NCI-H2227 (cell line): Measurements from ENCODE around the gene CD74.
"Not testable (repeated sequence)": the region's sequence is repeated elsewhere in the genome, so short reads cannot be mapped to it uniquely, and the experiment has no call there.

Experiments used
- DNase-seq: peaks from one replicate; lab custom pipeline; 2025; ENCODE audit not compliant: unreplicated experiment; lab: John Stamatoyannopoulos, UW

Gene CD74

DNA sequence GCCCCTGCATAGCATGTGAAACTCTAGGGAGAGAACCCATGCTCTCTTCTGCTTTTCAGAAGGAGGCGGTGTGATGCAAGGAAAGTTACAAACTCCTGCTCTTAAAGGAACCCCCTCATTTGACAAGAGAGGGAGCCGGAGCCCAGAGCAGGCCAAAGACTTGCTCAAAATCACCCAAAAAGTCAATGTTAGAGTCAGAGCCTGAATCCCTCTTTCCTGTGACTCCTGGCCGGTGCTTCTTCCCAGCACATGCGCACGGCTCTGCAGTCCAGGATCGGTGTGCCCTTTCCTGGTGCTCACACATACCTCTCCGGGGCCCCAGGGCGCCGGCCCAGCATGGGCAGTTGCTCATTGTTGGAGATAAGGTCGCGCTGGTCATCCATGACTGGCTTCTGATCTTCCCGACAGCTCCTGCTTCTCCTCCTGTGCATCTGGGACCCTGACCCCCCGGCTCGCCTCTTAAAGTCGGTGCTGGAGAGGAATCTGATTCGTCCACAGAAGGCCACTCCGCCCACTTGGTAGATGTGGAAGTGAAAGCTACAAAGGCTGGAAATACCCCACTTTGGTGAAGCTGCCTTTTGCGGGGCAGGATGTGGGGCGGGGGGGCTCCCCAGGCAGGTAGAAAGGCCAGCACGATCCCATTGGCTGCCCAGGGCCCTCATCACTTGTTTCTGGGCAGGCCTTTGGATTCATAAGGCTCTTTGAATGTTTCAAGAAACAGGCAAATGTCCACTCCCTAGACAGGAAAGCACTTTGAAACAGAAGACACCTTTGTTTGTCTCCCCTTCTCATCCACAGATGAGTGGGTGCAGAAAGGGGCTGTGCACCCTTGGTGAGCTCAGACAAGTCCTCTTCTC, at the start of gene CD74:
TSS of gene CD74 (minus strand) at position 592 of the 857 bp plus-strand sequence. CDS start at position 431, 161 bp downstream.
- DNase-seq = peak; percentile 31

- DNase-seq = peak; percentile 22
These were observed 48.5 kb upstream of the CD74 start for GRCh38 chr5:150461231-150461630.

DNA sequence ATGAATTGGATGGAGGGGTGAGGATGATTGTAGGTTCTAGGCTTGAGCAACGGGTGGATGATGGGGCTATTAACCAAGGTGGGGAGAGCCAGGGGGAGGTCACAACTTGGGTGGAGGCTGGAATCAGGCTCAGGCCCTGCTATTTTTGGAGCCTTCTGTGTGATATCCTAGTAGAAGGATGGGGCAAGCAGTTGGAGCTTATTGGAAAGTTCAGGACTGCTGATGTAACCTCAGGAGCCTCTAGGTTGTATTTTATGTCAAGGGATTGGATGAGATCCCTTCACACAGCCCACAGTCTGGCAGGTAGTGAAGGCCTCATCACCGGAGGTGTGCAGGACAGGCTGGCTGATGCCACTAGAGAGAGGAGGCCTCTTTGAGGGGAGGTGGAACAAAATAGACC, 48.1 kb upstream of the CD74 start:
- no peak for DNase-seq

GRCh38 chr5:150458802-150459557, 46.3 kb upstream of the CD74 start:
- peak; percentile 83 for DNase-seq

- DNase-seq = no peak
These were observed 45.0 kb upstream of the CD74 start for GRCh38 chr5:150457562-150458240.

GRCh38 chr5:150457121-150457520, 44.4 kb upstream of the CD74 start:
- no peak for DNase-seq

- DNase-seq = no peak
These were observed 42.0 kb upstream of the CD74 start for GRCh38 chr5:150454492-150455229.

GRCh38 chr5:150454027-150454426, 41.3 kb upstream of the CD74 start:
- not testable (repeated sequence) for DNase-seq

- DNase-seq = no peak
These were observed 40.2 kb upstream of the CD74 start for GRCh38 chr5:150452914-150453313.

DNA sequence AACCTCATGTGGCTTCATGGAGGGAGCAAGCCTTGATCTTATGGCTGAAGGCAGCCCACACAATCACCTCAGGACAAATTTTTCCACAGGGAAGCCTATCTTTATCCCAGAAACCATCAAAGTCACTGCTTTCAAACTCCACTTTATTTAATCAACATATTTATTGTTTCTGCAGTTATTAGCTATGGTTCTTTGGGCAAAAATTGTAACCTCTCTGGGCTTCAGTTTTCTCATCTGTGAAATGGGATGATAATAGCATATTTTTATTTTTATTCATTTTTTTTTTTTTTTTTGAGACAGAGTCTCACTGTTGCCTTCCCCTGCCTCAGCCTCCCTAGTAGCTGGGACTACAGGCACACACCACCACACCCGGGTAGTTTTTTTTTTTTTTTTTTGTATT, 38.9 kb upstream of the CD74 start:
- DNase-seq = no peak

DNA sequence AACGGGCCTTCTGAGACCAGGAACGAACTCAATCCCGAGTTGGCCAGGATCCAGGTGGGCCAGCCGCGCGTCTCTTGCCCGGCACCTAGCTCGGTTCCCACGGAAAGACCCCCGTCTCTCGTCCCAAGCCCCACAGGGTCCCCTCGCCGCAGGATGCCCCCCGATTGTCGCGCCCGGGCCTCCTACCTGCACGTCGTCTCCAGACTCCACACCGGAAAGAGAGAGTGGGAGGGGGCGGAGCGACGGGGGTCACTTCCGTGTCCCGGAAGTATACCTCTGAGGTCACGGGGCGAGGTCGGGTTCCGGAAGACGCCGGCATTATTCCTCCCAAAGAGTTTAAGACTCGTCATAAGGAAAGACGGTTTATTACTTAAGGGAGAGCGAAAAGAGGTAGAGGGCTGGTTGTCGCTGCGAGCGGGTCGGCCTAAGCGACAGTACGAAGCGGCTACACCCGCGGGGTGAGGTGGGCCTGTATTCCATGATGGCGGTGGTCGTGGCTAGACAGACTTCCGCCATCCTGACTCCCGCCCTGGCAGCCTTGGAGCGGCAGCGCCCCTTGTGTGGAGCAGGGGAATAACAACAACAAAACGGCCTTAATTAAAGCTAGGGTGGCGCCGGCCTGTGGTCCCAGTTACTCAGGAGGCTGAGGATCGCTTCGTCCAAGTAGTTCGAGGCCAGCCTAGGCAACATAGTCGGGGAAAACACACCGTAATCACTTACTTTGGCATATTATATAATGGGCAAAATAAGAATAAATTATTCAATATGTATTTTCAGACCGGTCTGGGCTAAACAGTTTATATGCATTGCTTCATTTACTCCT, 37.0 kb upstream of the CD74 start, which contains the start of gene RPS14:
TSS of gene RPS14 (minus strand) at position 223 of the 823 bp plus-strand sequence. CDS start 2,006 bp downstream, outside the sequence.
- peak; percentile 89 for DNase-seq

GRCh38 chr5:150448952-150449516, 36.3 kb upstream of the CD74 start:
- no peak for DNase-seq

DNA sequence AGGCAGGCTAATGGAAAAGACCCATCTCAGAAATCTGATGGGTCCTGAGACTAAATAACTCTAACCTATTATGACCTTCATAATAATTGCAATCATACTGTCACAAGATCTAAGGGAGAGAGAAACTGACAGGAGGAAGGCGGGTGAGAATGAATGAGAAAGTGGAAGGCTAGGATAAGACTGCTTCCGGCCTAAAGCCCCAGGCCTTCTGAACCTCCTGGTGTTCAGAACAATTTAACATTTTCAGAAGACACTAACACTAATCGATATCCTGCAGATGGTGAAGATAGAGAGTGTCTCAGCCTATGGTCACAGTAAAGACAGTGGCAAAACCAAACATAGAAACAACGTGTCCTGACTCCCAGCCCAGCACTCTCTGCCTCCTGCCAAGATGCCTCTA, 35.6 kb upstream of the CD74 start:
- no peak for DNase-seq

DNA sequence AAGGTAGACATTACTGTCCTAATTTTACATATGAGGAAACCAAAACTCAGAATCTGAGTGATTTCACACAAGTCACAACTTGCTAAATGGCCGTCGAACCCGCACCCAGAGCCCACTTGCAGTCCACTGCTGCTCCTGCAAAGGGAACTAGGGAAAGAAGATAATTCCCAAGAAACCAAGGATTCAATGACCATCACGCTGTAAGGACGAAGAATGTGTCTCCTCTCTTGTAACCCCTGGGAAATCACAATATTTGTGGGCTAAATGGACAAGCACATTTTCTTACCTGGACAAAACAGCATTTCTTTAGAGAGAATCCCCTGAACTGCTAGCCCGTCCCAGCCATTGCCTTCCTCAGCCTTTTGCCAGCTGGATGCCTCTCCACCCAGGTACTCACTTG, 34.5 kb upstream of the CD74 start:
- no peak for DNase-seq

DNA sequence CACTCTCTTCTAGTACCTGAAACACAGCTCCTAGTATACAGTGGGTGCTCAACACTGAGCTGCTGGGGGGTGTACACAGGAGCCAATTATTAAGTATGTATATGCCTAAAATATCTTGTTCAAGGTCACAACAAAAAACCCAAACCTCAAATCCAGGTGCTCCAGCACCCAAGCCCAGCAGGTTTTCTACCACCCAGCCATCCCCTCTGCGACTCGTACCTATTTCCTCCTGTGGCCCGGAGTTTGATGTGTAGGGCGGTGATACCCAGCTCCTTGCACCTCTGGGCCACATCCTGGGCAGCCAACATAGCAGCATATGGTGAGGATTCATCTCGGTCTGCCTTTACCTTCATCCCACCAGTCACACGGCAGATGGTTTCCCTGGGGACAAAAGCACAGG, 33.9 kb upstream of the CD74 start:
- DNase-seq = no peak

DNA sequence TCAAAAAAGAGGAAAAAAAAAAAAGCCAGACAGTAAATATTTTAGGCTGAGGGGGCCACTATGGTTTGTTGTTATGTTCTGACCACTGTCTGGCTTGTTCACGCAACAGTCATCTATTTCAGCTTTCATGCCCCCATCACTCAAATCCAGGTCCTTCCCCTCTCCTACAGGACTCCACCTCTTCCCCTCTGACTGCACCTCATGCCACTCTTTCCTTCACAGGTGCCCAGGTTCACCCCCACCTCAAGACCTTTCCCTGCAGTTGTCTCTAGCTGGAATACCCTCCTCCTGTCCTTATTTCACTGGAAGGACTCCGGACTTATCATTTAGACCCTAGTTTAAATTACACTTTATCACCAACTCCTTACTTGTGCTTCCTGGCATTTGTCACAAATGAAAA, 33.4 kb upstream of the CD74 start:
- no peak for DNase-seq

DNA sequence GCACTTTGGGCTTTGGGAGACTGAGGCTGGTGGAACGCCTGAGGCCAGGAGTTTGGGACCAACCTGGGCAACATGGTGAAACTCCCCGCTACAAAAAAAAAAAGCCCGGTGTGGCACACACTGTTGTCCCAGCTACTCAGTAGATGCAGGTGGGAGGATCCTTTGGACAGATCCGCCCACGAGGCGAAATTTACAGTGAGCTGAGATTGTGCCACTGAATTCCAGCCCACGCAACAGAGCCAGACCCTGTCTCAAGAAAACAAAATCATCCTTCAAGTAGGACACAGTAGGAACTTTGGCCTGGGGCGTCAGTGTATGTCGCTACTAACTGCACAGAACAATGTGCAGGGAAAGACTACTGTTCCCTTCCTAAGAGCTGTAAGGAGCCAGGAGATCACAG, 32.1 kb upstream of the CD74 start:
- DNase-seq = no peak

DNA sequence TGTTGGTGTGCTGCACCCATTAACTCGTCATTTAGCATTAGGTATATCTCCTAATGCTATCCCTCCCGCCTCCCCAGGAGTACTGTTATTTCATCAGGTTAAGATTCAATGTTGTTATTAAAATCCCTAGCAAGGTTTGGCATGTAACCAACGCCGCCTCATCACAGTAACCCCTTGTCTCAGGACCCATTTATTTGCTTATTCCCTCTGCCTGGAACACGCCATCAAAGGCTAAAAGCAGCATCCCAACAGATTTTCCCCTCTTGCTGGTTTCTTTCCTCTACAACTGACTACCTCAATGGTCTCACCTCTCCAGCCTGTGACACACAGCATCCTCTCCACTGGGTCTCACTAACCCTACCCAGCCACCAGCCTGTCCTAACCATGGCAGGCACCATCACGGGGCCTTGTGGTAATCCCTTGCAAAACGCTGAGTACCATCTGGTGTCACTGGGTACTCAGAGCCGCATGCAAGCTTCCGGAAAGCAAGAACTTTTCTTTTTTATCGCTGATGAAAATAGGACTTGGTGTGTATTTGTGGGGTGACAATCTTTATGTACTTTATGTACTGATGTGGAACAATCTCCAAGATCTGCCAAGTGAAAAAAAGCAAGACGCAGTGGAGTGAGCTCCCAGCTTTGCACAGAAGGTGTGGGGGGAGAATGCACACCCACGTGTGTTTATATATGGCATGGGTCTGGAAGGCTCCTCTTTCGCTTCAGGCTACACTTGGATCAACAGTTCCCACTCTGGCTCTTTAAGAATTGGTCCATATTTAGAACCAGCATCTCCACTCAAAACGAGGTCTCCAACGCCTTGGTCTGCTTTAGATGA, 30.7 kb upstream of the CD74 start:
- no peak for DNase-seq

DNA sequence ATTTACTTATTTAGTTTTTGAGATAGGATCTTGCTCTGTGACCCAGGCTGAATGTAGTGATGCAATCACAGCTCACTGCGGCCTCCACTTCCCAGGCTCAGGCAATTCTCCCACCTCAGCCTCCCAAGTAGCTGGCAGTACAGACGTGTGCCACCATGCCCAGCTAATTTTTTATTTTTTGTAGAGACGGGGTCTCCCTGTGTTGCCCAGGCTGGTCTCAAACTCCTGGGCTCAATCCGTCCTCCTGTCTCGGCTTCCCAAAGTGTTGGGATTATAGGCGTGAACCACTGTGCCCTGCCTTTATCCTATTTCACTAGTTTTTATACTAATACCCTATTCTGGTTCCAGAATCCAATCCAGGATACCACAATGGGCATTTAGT, 30.0 kb upstream of the CD74 start:
- no peak for DNase-seq
